COR-L47 (cell line): Measurements from ENCODE around the gene GPR161.

Experiments
- DNase-seq: peaks from one replicate; lab custom pipeline; 2025; lab: John Stamatoyannopoulos, UW

GPR161 gene

GRCh38 chr1:168146626-168147025 is 9.9 kb upstream of the GPR161 start:
- no peak for DNase-seq

- no peak for DNase-seq
These were observed 9.4 kb upstream of the GPR161 start for GRCh38 chr1:168146160-168146539.

GRCh38 chr1:168145184-168146159 is 8.7 kb upstream of the GPR161 start:
- DNase-seq: peak; percentile 62

GRCh38 chr1:168141871-168142385 is 5.2 kb upstream of the GPR161 start:
- no peak for DNase-seq

GRCh38 chr1:168139070-168139469 is 2.3 kb upstream of the GPR161 start:
- no peak for DNase-seq

GRCh38 chr1:168138134-168138533 is 1.4 kb upstream of the GPR161 start:
- no peak for DNase-seq

GRCh38 chr1:168137515-168137821 is 738 bp upstream of the GPR161 start:
- DNase-seq: no peak

- DNase-seq: peak; percentile 5
These were observed 615 bp downstream of the GPR161 start for GRCh38 chr1:168135921-168136708.

GRCh38 chr1:168135116-168135920 is 1.4 kb downstream of the GPR161 start:
- no peak for DNase-seq

GRCh38 chr1:168134642-168135041 is 2.1 kb downstream of the GPR161 start:
- DNase-seq: no peak

GRCh38 chr1:168134132-168134531 is 2.6 kb downstream of the GPR161 start:
- no peak for DNase-seq

- DNase-seq: no peak
These were observed 6.8 kb downstream of the GPR161 start for GRCh38 chr1:168129933-168130332.

GRCh38 chr1:168127503-168127902 is 9.2 kb downstream of the GPR161 start:
- no peak for DNase-seq

- no peak for DNase-seq
These were observed 11.7 kb downstream of the GPR161 start for GRCh38 chr1:168125051-168125450.

GRCh38 chr1:168121401-168122011 is 15.2 kb downstream of the GPR161 start:
- no peak for DNase-seq

GRCh38 chr1:168119750-168120149 is 17.0 kb downstream of the GPR161 start:
- DNase-seq: no peak

GRCh38 chr1:168116327-168116799 is 20.4 kb downstream of the GPR161 start:
- DNase-seq: no peak

- DNase-seq: no peak
These were observed 21.9 kb downstream of the GPR161 start for GRCh38 chr1:168114845-168115244.

- no peak for DNase-seq
These were observed 23.9 kb downstream of the GPR161 start for GRCh38 chr1:168112673-168113305.

- DNase-seq: no peak
These were observed 25.7 kb downstream of the GPR161 start for GRCh38 chr1:168110896-168111545.
